Activated CD4-positive, alpha-beta memory T cell treated with anti-CD3 and anti-CD28 coated beads, Interleukin-2, amount 10 ng/mL, durations not matched to agents 7 days and 5 days (primary cell): ENCODE data around the gene EIF5B. TPM values are rescaled to one million over a fixed set of nuclear protein-coding genes. Genes with fewer than 3 reads are reported as not detected.

Experiments
- total RNA-seq, 2 experiments: library from RNA; stranded (reverse); gene quantifications; one replicate each; pipeline ENCODE4 v1.2.3, GENCODE V29; 2021

EIF5B gene
- total RNA-seq, 2 experiments from 2014 or later = 37.3 to 38.3 TPM

Other genes with a start within 250 kb of the EIF5B start
- under 1 TPM; 0.18 to 0.35 TPM for gene C2orf15, start 195.7 kb upstream of the EIF5B start, total RNA-seq
- gene TSGA10, start 182.4 kb upstream of the EIF5B start, total RNA-seq = 1 to 10 TPM; 3.7 to 5.4 TPM
- gene LIPT1, start 182.4 kb upstream of the EIF5B start, total RNA-seq = 1 to 10 TPM; 6.7 to 7.3 TPM
- 10 to 100 TPM; 63.3 to 67.3 TPM for gene MITD1, start 156.3 kb upstream of the EIF5B start, total RNA-seq
- 10 to 100 TPM; 21.1 to 22.2 TPM for gene MRPL30, start 156.2 kb upstream of the EIF5B start, total RNA-seq
- gene LYG2, start 81.7 kb upstream of the EIF5B start, total RNA-seq = not detected
- gene LYG1, start 36.2 kb upstream of the EIF5B start, total RNA-seq = 1 to 10 TPM in 1 of 2 experiments, under 1 TPM in 1; 0.88 to 1.2 TPM
- 10 to 100 TPM; 29.9 to 34.2 TPM for gene TXNDC9, start 1.1 kb upstream of the EIF5B start, total RNA-seq
- gene REV1, start 152.6 kb downstream of the EIF5B start, total RNA-seq = 10 to 100 TPM; 27.9 to 29.1 TPM